Gastrocnemius medialis (tissue), 4 donors: ENCODE measurements around the gene SH3TC1. TPM values are rescaled to one million over a fixed set of nuclear protein-coding genes. Genes with fewer than 3 reads are reported as not detected.

ENCODE experiments used
- ATAC-seq, 2 donors: fragments of 150-250 bp; one replicate each; pipeline ENCODE4 v1.9.1; 2016
- DNase-seq, 2 donors: peaks; one replicate each; pipeline ENCODE4 v3.0.0-alpha.2; 2019
- H3K27ac ChIP-seq, 4 donors: fragments of 200-600 bp; sonication (generic); 1 replicate in 1 of 4; 2 replicates in 3 of 4; pipeline ENCODE4 v1.5.1; 2016 to 2018; ENCODE audit warnings: mild to moderate bottlenecking in 2 of 4, moderate library complexity in 1 of 4
- H3K27me3 ChIP-seq, 3 donors: fragments of 200-600 bp; sonication (generic) in 2 of 3; 1 replicate in 1 of 3; 2 replicates in 2 of 3; pipeline versions ENCODE4 v1.5.1 to v1.6.0; 2016 to 2019; ENCODE audit warnings: mild to moderate bottlenecking in 1 of 3, moderate library complexity in 1 of 3
- H3K36me3 ChIP-seq, 2 donors: fragments of 200-600 bp; sonication (generic) in 1 of 2; one replicate each; pipeline ENCODE4 v1.5.1; 2017 to 2018
- H3K4me1 ChIP-seq, 2 donors: fragments of 200-600 bp; sonication (generic) in 1 of 2; one replicate each; pipeline ENCODE4 v1.5.1; 2016 to 2017; ENCODE audit warnings: mild to moderate bottlenecking in 2 of 2
- H3K4me3 ChIP-seq, 4 donors: fragments of 200-600 bp; sonication (generic) in 3 of 4; 1 replicate in 1 of 4; 2 replicates in 3 of 4; pipeline ENCODE4 v1.5.1; 2016 to 2019; ENCODE audit warnings: mild to moderate bottlenecking in 2 of 4
- H3K9me3 ChIP-seq, 3 donors: fragments of 200-600 bp; sonication (generic) in 2 of 3; 1 replicate in 1 of 3; 2 replicates in 2 of 3; pipeline ENCODE4 v1.5.1; 2016 to 2019
- POLR2A ChIP-seq, 2 donors: fragments of 450-650 bp; IDR thresholded peaks; one replicate each; pipeline ENCODE4 v1.6.1; 2017; ENCODE audit warnings: antibody characterized with exemption in 2 of 2, mild to moderate bottlenecking in 2 of 2, moderate library complexity in 2 of 2
- in situ Hi-C, 4 donors: fragments of 200-750 bp; cut with MboI; loops; one replicate each; pipeline versions ENCODE4 v1.15.0 to v1.8.0; 2017; ENCODE audit warnings: low sequenced_read_pairs in 4 of 4
- intact Hi-C: fragments of 100-400 bp; cut with DNase I; formaldehyde crosslinking; loops from one replicate; pipeline ENCODE4 v1.15.1; 2023; ENCODE audit warnings: low total_unique reads
- total RNA-seq, 4 donors: library from RNA; depleted of rRNA; stranded (reverse); fragments of >200 nt; gene quantifications; one replicate each; pipeline versions ENCODE4 v1.1.0 to v1.2.3, GENCODE V29; 2016
- TF ChIP-seq, protein P1 (sequence below), 5 experiments: fragments of 450-650 bp in 3 of 5; fragments of 200-600 bp in 2 of 5; sonication (generic) in 2 of 5; IDR thresholded peaks in 4 of 5; conservative IDR thresholded peaks in 1 of 5; 1 replicate in 4 of 5; 2 replicates in 1 of 5; pipeline ENCODE4 v1.5.1; 2016 to 2019; ENCODE audit warnings: antibody characterized with exemption in 5 of 5, mild to moderate bottlenecking in 3 of 5, moderate library complexity in 3 of 5

SH3TC1 gene
- total RNA-seq, 4 donors from 2014 or later, result 2.9 to 8.5 (median 5.8) TPM

DNA sequence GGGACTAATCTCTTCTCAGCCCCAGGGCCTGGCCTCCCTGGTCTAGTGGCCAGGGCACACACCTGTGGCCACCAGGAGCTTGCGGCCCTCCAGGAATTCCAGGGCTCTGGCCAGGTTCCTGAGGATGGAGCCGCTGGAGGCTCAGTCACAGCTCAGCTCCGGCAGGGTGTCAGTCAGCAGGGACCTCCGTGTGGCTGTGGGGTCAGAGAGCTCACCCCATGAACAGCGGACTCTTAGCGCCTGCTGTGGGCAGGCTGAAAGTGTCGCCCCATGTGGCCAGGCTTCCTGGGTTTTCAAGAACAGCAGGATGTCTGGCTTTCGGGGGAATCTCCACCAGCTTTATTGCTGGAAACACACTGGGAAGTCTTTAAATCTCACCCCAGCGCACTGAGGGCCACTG, 19.3 kb upstream of the SH3TC1 start:
- intact Hi-C loops (loop anchor here (5.0 kb wide), 1 partner anchor 58 kb away; no protein-coding TSS in a partner anchor), in situ Hi-C loops (loop anchor here in 1 of 4 donors (25.0 kb wide), 1 partner anchor 367 kb away; no protein-coding TSS in a partner anchor)
- no peak for TF ChIP-seq POLR2A (IDR thresholded peaks at IDR 0.05)
- TF ChIP-seq, protein P1, sequence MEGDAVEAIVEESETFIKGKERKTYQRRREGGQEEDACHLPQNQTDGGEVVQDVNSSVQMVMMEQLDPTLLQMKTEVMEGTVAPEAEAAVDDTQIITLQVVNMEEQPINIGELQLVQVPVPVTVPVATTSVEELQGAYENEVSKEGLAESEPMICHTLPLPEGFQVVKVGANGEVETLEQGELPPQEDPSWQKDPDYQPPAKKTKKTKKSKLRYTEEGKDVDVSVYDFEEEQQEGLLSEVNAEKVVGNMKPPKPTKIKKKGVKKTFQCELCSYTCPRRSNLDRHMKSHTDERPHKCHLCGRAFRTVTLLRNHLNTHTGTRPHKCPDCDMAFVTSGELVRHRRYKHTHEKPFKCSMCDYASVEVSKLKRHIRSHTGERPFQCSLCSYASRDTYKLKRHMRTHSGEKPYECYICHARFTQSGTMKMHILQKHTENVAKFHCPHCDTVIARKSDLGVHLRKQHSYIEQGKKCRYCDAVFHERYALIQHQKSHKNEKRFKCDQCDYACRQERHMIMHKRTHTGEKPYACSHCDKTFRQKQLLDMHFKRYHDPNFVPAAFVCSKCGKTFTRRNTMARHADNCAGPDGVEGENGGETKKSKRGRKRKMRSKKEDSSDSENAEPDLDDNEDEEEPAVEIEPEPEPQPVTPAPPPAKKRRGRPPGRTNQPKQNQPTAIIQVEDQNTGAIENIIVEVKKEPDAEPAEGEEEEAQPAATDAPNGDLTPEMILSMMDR (IDR thresholded peaks at IDR 0.05 in 4 of 5, conservative IDR thresholded peaks at IDR 0.05 in 1 of 5), result no peak
- H3K4me3 ChIP-seq, result no peak overlapping the region
- no peaks in the 10 kb centered on the region for H3K9me3 ChIP-seq
- peaks cover 19 to 22% of the 10 kb centered on the region in 2 donors for H3K4me1 ChIP-seq
- no peaks in the 10 kb centered on the region for H3K27me3 ChIP-seq
- no peak overlapping the region for H3K27ac ChIP-seq
- DNase-seq (no peak), ATAC-seq (no peak)
- H3K36me3 ChIP-seq, result no peaks in the 10 kb centered on the region

GRCh38 chr4:8180310-8181093, 18.6 kb upstream of the SH3TC1 start:
- DNase-seq, result no peak
- TF ChIP-seq POLR2A (IDR thresholded peaks at IDR 0.05), result no peak
- TF ChIP-seq, protein P1 (IDR thresholded peaks at IDR 0.05 in 4 of 5, conservative IDR thresholded peaks at IDR 0.05 in 1 of 5), result no peak
- H3K27me3 ChIP-seq, result no peaks in the 10 kb centered on the region

DNA sequence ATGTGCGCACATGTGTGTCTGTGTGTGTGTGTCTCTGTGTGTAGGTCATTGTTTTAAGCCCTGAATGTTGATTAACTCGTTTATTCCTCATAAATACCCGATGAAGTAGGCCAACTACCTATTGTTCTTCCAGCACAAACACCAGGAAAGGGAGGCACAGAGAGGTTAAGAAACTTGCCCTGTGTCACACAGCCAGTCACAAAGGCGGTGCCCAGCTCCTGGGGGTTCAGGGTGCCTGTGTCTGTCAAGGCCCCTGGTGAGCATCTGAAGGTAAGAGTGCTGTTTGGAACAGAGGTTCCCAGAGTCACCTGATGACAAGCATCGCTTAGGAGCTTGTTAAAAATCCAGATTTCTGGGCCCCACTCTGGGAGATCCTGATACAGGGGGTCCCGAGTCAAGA, 18.0 kb upstream of the SH3TC1 start:
- in situ Hi-C loops, result loop anchor here in 1 of 4 donors (25.0 kb wide), 1 partner anchor 369 kb away; no protein-coding TSS in a partner anchor
- DNase-seq (no peak), ATAC-seq (no peak)
- intact Hi-C loops, result no loop called here
- Histone ChIP-seq H3K4me3 (no peak overlapping the region), H3K27ac (no peak overlapping the region), H3K36me3 (no peaks in the 10 kb centered on the region), H3K27me3 (no peaks in the 10 kb centered on the region), H3K9me3 (no peaks in the 10 kb centered on the region), H3K4me1 (peaks cover 19 to 22% of the 10 kb centered on the region in 2 donors)
- TF ChIP-seq, protein P1 (IDR thresholded peaks at IDR 0.05 in 4 of 5, conservative IDR thresholded peaks at IDR 0.05 in 1 of 5), result no peak
- no peak for TF ChIP-seq POLR2A (IDR thresholded peaks at IDR 0.05)

More at GRCh38 chr4:8180310-8181093, 18.6 kb upstream of the SH3TC1 start:
- H3K36me3 ChIP-seq, result no peaks in the 10 kb centered on the region
- no peak for ATAC-seq
- H3K27ac ChIP-seq, result no peak overlapping the region
- intact Hi-C loops, result no loop called here
- no peak overlapping the region for H3K4me3 ChIP-seq
- peaks cover 19 to 22% of the 10 kb centered on the region in 2 donors for H3K4me1 ChIP-seq
- in situ Hi-C loops, result loop anchor here in 1 of 4 donors (25.0 kb wide), 1 partner anchor 368 kb away; no protein-coding TSS in a partner anchor
- no peaks in the 10 kb centered on the region for H3K9me3 ChIP-seq

GRCh38 chr4:8181844-8182243, 17.2 kb upstream of the SH3TC1 start:
- no peak overlapping the region for H3K27ac ChIP-seq
- no peak for ATAC-seq
- in situ Hi-C loops, result loop anchor here in 1 of 4 donors (25.0 kb wide), 1 partner anchor 370 kb away; no protein-coding TSS in a partner anchor

More at GRCh38 chr4:8181844-8182243, 17.2 kb upstream of the SH3TC1 start:
- Histone ChIP-seq H3K9me3 (no peaks in the 10 kb centered on the region), H3K27me3 (no peaks in the 10 kb centered on the region), H3K4me3 (no peak overlapping the region), H3K4me1 (peaks cover 19 to 22% of the 10 kb centered on the region in 2 donors), H3K36me3 (no peaks in the 10 kb centered on the region)
- TF ChIP-seq POLR2A (IDR thresholded peaks at IDR 0.05), result no peak
- TF ChIP-seq, protein P1 (IDR thresholded peaks at IDR 0.05 in 4 of 5, conservative IDR thresholded peaks at IDR 0.05 in 1 of 5), result no peak
- intact Hi-C loops, result no loop called here
- DNase-seq, result no peak
